Measurements from ENCODE around the gene LSM2.

The LSM2 gene

DNA sequence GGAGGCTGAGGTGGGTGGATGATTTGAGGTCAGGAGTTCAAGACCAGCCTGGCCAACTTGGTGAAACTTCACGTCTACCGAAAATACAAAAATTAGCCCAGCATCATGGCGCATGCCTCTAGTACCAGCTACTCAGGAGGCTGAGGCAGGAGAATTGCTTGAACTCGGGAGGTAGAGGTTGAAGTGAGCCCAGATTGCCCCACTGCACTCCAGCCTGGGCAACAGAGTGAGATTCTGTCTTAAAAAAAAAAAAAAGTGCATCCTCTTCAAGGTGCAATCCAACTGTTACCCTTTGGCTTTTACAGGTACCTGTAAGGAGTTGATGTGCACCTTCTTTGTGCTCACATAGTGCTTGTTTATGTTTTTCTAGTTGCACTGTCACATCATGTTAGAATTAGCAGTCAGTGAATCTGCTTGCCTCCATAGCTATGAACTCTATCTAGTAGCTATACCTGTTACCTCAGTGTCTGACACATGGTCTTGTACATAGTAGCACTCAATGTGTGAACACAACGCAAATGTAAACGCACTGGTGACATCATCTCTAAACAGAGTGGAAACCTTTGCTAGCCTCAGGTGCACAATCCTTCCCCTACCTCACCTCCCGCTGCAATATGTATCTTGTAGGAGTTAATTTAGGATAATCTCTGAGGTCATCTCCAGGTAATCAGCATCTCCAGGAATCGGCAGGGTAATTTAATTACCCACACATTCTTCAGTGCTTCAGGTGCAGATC, 57.3 kb downstream of the LSM2 start:
- DNase-seq, result no peak
